ENCODE measurements around the gene LACTB.

DNA sequence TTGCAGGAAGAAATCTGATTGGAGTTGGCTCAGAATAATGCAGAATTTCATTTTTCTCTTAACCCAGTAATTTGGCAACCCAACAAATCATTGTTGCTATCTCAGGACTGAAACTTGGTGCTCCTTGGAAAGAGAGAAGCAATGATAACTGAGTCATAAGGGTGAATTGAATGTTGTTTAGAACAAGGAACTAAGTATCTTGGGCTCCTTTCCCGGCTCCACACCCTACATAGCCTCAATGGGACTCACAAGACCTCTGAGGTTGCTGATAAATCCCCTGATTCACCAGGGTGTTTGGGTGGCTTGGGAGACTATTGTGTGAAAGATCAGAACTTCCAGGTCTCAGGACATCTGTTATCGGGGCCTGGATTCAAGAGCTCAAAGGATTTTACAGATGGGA is 60.0 kb downstream of the LACTB start:
- TF ChIP-seq, protein P1, sequence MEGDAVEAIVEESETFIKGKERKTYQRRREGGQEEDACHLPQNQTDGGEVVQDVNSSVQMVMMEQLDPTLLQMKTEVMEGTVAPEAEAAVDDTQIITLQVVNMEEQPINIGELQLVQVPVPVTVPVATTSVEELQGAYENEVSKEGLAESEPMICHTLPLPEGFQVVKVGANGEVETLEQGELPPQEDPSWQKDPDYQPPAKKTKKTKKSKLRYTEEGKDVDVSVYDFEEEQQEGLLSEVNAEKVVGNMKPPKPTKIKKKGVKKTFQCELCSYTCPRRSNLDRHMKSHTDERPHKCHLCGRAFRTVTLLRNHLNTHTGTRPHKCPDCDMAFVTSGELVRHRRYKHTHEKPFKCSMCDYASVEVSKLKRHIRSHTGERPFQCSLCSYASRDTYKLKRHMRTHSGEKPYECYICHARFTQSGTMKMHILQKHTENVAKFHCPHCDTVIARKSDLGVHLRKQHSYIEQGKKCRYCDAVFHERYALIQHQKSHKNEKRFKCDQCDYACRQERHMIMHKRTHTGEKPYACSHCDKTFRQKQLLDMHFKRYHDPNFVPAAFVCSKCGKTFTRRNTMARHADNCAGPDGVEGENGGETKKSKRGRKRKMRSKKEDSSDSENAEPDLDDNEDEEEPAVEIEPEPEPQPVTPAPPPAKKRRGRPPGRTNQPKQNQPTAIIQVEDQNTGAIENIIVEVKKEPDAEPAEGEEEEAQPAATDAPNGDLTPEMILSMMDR (IDR thresholded peaks at IDR 0.05; ENCODE audit: low read length): no peak
- no peak for TF ChIP-seq EZH2 (IDR thresholded peaks at IDR 0.05; ENCODE audit: borderline replicate concordance, low read length)
